ENCODE results near the gene FOXD1. TPM values are rescaled to one million over a fixed set of nuclear protein-coding genes. Genes with fewer than 3 reads are reported as not detected.
A peak's percentile ranks its signal among the peaks of the same experiment; 100 is the strongest.

The FOXD1 gene
- total RNA-seq, 1 experiment from 2014 or later, result 5.2 TPM

DNA sequence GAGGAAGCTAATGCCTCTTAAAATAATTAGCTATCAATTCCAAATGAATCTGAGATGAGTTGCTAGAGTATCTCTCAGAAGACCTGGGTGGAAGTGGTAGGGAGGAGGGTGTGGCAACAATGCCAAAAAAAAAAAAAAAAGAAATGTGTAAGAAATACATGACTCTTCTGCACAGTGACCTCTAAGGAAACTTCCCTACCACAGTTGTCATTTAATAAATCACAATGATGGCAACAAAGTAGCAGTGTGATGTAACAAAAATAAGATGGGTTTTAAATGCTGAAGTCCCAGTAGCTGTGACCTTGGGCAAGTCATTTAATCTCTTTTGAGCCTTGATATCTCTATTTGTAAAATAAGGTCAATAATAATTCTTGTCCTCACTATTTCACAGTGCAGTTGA is 7.2 kb downstream of the FOXD1 start:
- no peak for DNase-seq (ENCODE audit: low spot score)

GRCh38 chr5:73440262-73440661 is 8.3 kb downstream of the FOXD1 start:
- no peak for DNase-seq (ENCODE audit: low spot score)

DNA sequence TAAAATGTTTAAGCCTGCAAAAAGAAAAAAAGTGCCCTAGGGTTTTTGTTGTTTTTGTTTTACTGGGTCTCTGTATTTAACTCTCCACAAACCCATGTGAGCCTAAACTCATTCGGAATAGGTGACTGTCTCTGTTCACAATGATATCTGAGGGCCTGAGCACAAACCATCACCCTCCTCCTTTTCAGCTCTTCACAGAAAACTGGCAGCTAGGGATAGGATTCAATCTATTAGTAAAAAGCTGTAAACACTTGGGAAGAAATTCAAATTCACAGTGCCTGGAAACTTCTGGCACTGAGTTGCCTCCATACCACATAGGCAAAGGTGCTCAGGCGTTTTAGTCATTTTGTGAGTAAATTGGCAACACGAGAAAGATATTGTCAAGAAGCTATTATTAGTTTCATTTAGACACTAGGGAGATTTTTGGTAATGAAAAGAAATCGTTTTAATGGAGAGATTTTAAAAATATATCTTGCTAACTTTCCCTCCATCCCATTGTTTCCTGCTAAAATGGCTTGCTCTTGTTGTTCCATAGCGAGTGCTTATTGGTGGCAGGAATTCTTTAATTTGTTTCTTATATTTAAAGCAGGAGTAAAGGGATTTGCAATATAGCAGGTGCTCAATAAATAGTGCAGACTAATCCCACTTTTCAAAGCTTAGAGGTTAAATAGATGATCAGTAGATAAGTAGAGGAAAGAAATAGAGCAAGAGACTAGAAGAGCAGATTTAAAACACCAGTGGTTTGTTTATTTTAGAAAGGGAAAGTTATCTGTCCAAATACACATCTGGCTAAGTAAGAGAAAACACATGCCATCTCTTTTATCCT is 9.7 kb downstream of the FOXD1 start:
- DNase-seq (ENCODE audit: low spot score), result no peak

- no peak for DNase-seq (ENCODE audit: low spot score)
Measured at GRCh38 chr5:73437777-73438644, 10.6 kb downstream of the FOXD1 start.

DNA sequence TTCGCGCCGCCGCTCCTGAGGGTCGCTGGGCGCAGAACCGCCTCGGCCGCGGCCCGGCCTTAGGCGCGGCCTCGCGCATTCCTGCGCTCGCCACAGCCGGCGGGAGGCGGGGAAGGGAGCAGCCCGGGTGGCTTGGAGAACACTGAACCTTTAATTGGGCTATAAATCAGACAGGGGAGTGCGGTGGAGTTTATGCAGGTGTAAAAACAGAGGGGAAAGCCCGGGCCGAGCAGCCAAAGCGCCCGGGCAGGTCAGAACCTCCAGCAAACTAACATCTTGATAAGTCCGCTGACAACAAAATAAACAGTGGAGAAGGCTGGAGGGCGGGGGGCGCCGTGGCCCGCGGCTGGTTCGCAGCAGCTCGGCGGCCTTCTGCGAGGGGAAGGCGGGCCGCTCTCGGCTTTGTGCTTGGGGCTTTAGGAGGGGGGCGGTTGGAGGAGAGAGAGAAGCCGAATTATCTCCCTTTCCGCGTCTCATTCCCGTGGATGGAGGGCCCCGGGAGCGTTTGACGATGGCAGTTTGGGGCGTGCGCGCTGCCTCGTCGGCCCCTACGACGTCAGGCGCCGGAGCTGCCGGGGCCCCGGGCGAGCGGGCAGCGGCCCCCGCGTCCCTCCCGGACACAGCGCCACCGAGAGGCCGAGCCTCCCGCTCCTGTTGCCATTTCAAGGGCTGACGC is 11.3 kb downstream of the FOXD1 start:
- DNase-seq (ENCODE audit: low spot score), result no peak

GRCh38 chr5:73436535-73437100 is 12.0 kb downstream of the FOXD1 start:
- no peak for DNase-seq (ENCODE audit: low spot score)

DNA sequence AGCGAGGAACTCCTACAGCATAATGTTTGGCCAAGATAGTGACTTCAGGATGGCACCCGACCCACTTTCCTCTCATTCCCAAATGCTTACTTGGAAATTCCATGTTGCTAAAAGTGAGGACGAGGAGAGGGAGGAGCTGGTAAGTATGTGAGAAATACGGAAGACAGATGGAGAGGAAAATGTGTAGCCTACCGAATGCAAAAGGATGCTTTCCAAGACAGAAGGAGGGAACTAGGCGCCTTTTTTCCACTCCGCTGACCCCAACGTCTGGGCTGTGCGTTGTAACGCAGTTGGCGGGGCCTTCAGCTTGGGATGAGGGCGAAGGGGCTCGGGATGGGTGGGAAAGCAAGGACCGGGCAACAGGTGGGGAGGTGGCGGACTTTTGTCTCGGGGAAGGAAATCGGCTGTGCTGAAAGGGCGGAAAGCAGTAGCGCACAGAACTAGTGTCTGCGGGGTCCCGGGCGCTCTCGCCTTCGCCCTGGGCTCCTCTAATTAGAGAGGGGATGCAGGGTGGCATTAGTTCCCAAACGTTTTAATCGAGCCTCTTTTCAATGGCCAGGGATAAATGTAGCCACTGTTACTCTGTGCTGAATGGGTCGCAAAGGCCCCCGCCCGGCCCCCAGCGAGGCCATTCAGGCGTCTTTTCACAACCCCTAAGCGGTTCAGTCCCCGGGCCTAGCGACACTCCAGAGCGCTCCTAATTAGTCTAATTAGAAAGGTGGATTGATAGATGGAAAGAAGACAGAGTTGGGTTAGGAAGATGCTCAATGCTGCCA is 12.6 kb downstream of the FOXD1 start:
- DNase-seq (ENCODE audit: low spot score), result no peak

DNA sequence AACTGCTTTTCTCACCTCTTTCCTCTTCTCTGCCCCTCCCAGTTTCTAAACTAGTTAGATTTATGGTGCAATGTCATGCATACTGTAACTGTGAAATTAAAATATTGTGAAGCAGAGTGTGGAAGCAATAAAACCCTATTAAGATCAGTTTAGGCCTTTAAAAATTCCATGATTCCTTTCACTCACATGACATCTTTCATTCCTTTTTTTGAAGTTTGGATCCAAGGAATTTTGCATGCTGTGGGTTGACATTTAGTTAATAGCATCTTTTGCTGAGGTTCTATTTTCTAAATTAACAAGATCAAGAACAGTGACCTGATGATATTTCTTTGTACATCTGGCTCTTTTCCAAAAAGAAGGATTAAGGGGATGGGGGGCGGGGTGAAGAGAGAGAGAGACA is 13.7 kb downstream of the FOXD1 start:
- DNase-seq (ENCODE audit: low spot score), result no peak

DNA sequence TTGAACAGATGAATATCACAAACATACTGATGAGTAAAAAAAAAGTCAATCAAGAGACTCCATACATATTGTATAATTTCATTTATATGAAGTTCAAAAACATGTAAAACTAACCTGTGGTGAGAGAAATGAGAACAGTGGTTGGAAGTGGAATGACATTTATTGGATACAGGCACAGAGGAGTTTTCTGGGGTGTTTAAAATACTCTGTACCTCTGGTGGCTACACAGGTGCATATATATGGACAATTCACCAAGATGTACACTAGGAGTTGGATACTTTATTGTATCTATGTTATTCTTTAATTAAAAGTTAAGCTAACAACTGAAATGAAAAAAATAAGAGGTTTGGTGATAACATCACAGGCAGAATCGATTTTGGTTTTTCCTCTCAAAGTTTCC is 14.1 kb downstream of the FOXD1 start:
- no peak for DNase-seq (ENCODE audit: low spot score)

DNA sequence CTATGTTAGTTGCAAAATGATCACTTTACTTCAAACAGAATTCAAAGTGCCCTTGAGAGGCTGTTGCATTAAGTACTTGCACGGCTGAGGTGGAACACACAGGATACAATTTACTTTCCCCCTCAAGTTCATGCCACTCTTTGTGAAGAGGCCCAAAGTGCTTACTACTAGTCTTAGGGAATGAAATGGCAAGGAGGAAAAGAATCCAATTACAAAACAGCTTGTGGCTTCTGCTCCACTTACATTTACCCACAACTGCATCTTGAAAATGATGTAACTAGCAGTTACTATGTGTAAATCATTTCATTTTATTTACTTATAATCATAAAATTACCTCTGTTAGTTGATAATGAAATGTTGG is 14.6 kb downstream of the FOXD1 start:
- peak; percentile 48 for DNase-seq (ENCODE audit: low spot score)

- DNase-seq (ENCODE audit: low spot score), result no peak
Measured at GRCh38 chr5:73433272-73433981, 15.2 kb downstream of the FOXD1 start.

- no peak for DNase-seq (ENCODE audit: low spot score)
Measured at GRCh38 chr5:73431204-73431851, 17.2 kb downstream of the FOXD1 start.

GRCh38 chr5:73426034-73426433 is 22.5 kb downstream of the FOXD1 start:
- no peak for DNase-seq (ENCODE audit: low spot score)

- no peak for DNase-seq (ENCODE audit: low spot score)
Measured at GRCh38 chr5:73424556-73424977, 24.0 kb downstream of the FOXD1 start.

DNA sequence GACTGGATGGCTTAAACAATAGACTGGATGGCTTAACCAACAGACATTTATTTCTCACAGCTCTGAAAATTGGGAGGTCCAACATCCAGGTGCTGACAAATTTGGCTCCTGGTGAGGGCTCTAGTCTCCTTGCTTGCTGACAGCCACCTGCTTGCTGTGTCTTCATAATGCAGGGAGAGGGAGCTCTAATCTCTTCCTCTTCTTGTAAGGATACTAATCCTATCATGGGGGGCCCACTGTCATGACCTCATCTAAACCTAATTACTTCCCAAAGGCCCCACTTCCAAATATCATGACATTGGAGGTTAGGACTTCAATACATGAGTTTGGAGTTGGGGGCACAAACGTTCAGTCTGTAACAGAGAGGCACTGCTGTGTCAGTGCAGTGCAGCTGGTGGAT is 26.4 kb downstream of the FOXD1 start:
- no peak for DNase-seq (ENCODE audit: low spot score)

DNA sequence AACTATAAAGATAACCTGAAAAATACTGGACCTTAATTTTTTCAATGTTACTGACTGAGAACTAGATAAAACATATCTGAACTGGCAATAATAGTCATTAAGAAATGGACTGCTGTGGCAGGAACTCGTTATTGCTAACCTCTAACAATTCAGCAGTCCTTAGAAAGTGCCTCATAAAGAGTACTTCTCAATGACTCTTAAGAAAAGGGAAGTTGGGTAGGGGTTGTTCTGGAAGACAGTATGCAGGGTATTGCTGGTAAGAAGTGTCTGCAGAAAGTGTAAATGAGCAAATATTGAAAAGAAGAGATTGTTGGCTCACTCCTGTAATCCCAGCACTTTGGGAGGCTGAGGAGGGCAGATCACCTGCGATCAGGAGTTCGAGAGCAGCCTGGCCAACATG is 27.9 kb downstream of the FOXD1 start:
- DNase-seq (ENCODE audit: low spot score), result no peak

DNA sequence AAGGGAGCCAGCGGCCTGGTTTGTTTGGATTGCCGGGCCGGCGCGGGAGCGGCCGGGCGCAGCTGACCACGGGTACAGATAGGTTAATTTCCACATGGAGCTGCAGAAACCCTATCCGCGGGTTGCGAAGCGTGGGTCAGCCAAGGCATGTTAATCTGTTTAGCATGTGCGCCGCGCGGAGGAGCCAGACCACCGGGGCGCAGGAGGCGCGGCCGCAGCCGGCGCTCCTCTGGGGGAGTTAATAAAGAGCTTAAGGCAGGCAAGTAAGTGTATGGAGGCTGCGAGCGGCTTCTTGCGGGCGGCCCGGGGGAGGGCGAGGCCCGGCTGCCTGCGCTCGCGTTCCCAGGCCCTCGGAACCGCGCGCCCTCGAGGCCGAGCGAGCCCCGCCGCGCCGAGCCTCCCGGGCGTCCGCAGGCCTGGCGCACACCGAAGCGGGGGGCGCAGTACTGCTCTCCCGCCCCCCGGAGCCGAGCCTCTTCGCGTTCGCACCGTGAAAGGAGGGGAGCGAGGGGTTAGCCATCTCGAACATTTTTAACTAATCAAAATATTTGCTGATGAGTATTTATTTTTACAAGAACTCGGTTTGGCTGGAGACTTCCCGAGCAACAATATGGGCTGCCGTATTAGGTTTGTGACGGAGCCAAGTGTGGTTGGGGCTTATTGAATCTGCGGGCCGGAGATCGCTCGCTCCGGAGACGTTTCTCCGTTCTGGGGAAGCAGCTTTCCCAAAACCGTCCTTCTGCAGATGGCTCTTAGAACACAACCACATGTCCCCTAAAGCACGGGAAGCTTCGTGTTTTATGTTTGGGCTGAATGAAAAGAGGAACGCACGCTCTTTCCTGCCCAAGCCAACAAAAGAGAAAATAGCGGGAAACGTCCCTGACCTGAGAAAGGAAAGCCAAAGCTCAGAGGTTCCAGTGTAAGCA is 28.8 kb downstream of the FOXD1 start:
- no peak for DNase-seq (ENCODE audit: low spot score)

DNA sequence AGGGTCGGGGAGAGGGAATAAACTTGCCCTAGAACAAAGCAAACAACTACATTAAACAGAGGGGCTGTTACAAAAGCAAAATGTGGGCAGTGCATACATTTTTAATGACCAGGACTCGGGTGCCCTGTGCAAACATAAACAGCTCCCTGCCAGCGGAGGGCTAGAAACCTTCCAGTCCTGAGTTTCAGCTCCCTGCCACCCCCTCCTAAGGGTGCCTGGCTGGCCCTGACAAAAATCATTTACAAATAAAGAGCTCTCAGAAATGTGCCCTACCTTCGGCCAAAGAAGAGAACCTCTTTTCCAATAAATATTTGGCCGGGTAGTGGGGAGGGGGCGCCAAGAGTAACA is 29.5 kb downstream of the FOXD1 start:
- DNase-seq (ENCODE audit: low spot score), result no peak

DNA sequence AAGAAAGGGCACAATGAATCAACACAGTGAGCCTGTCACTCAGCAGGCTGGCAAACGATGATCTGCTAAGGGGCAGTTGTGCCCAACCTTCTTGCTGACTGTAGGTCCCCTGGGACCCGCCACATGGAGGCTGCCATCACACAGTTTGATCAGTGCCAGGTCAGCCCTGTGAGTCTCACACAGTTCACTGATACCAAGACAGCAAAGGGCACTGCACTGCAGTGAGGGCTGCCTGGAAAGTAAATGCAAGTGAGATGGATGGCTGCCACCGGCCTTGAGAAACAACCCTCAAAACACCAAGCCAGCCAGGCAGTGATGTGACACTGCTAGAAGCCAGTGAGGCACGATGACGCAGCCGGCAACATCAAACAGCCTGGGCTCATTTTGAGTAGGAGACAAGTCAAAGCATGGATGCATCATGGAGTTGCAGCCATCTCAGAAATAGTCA is 30.3 kb downstream of the FOXD1 start:
- no peak for DNase-seq (ENCODE audit: low spot score)
